HUDEP-2 (cell line): Measurements from ENCODE around the gene WDR41.
"Not testable (repeated sequence)": the region's sequence is repeated elsewhere in the genome, so short reads cannot be mapped to it uniquely, and the experiment has no call there.

Experiments used
- DNase-seq, 76 experiments: peaks; one replicate each; lab custom pipeline; 2025; ENCODE audit not compliant: unreplicated experiment in 76 of 76; lab: John Stamatoyannopoulos, UW

Gene WDR41

GRCh38 chr5:77491783-77492652 is at the start of gene WDR41:
WDR41 (minus strand) TSS chr5:77492316; CDS start chr5:77492220, 96 bp downstream.
- peak; percentile 23 to 94 (median 78) for DNase-seq

GRCh38 chr5:77531297-77531696 is 39.2 kb upstream of the WDR41 start:
- DNase-seq, result no peak

- peak in 1 of 76 experiments; percentile 0 for DNase-seq
Measured at GRCh38 chr5:77518304-77518703, 26.2 kb upstream of the WDR41 start.

GRCh38 chr5:77514457-77514856 is 22.3 kb upstream of the WDR41 start:
- DNase-seq, result no peak

- no peak for DNase-seq
Measured at GRCh38 chr5:77513321-77513720, 21.2 kb upstream of the WDR41 start.

GRCh38 chr5:77501132-77501531 is 9.0 kb upstream of the WDR41 start:
- not testable (repeated sequence) for DNase-seq

- DNase-seq, result no peak
Measured at GRCh38 chr5:77499973-77500372, 7.9 kb upstream of the WDR41 start.

- DNase-seq, result no peak
Measured at GRCh38 chr5:77499441-77499840, 7.3 kb upstream of the WDR41 start.

GRCh38 chr5:77498952-77499351 is 6.8 kb upstream of the WDR41 start:
- no peak for DNase-seq

- no peak for DNase-seq
Measured at GRCh38 chr5:77494935-77495334, 2.8 kb upstream of the WDR41 start.

GRCh38 chr5:77492653-77493000 is 511 bp upstream of the WDR41 start:
- no peak for DNase-seq

- peak in 14 of 76 experiments; percentile 4 to 33 (median 8) for DNase-seq
Measured at GRCh38 chr5:77490741-77491344, 1.3 kb downstream of the WDR41 start.

- no peak for DNase-seq
Measured at GRCh38 chr5:77486344-77486962, 5.7 kb downstream of the WDR41 start.

- DNase-seq, result no peak
Measured at GRCh38 chr5:77483682-77484081, 8.4 kb downstream of the WDR41 start.

GRCh38 chr5:77475041-77475440 is 17.1 kb downstream of the WDR41 start:
- not testable (repeated sequence) for DNase-seq

- DNase-seq, result not testable (repeated sequence)
Measured at GRCh38 chr5:77468875-77469274, 23.2 kb downstream of the WDR41 start.

GRCh38 chr5:77463905-77464304 is 28.2 kb downstream of the WDR41 start:
- DNase-seq, result no peak

GRCh38 chr5:77461287-77461686 is 30.8 kb downstream of the WDR41 start:
- no peak for DNase-seq

- peak in 14 of 76 experiments; percentile 0 to 42 (median 13) for DNase-seq
Measured at GRCh38 chr5:77454123-77454522, 38.0 kb downstream of the WDR41 start.

GRCh38 chr5:77452351-77452750 is 39.8 kb downstream of the WDR41 start:
- DNase-seq, result no peak

- peak in 7 of 76 experiments; percentile 3 to 36 (median 12) for DNase-seq
Measured at GRCh38 chr5:77449981-77450380, 42.1 kb downstream of the WDR41 start.

- DNase-seq, result peak in 41 of 76 experiments; percentile 1 to 71 (median 30)
Measured at GRCh38 chr5:77449277-77449676, 42.8 kb downstream of the WDR41 start.
